GM18868 (cell line): ENCODE results near the gene SPACA5B.
"Not testable (repeated sequence)": the region's sequence is repeated elsewhere in the genome, so short reads cannot be mapped to it uniquely, and the experiment has no call there.

Experiments
- ATAC-seq: cut with Tn5 transposase; IDR thresholded peaks from one replicate; pipeline ENCODE4 v1.9.1; 2021; ENCODE audit warnings: mild to moderate bottlenecking, moderate library complexity; ENCODE audit not compliant: unreplicated experiment

The SPACA5B gene

GRCh38 chrX:48130326-48130725, at the start of gene SPACA5B:
Gene SPACA5B, plus strand, starts transcription at chrX:48130626. Its CDS starts 62 bp downstream, at chrX:48130688.
- ATAC-seq, result not testable (repeated sequence)

GRCh38 chrX:48083212-48083611, 47.2 kb upstream of the SPACA5B start:
- ATAC-seq, result peak; percentile 62

- ATAC-seq, result no peak
These were observed 46.7 kb upstream of the SPACA5B start for GRCh38 chrX:48083706-48084105.

GRCh38 chrX:48086082-48086481, 44.3 kb upstream of the SPACA5B start:
- no peak for ATAC-seq

GRCh38 chrX:48090123-48090522, 40.3 kb upstream of the SPACA5B start:
- ATAC-seq, result no peak

DNA sequence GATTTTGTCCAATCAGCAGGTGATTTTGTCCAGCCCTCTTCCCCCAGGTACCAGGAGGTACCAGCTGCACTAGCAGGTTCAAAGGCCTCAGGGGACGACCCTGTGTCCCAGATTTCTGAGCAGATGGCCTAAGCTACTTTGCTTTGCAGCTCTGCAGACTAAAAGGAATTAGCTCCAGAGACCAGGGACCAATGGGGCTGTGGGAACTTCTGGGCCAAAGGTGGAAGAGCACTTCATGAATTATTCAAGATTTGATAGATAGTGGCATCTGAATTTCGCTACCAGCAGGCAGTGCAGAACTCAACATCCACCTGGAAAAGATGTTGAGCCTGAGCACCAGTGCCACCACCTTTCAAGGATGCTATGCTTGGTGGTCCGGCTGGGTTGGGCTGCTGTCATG, 37.9 kb upstream of the SPACA5B start:
- ATAC-seq, result not testable (repeated sequence)

DNA sequence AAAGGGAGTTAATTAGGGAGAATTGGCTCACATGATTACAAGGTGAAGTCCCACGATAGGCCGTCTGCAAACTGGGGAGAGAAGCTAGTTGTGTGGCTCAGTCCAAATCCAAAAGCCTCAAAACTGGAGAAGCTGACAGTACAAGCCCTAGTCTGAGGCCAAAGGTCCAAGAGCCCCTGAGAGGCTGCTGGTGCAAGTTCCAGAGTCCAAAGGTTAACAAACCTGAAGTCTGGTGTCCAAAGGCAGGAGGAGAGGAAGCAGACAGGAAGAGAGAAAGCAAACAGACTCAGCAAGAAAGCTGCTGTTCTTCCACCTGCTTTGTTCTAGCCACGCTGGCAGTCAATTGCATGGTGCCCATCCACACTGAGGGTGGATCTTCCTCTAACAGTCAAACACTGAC, 29.0 kb upstream of the SPACA5B start:
- no peak for ATAC-seq

GRCh38 chrX:48102874-48103374, 27.5 kb upstream of the SPACA5B start:
- ATAC-seq, result no peak

- ATAC-seq, result no peak
These were observed 22.7 kb upstream of the SPACA5B start for GRCh38 chrX:48107717-48108116.

DNA sequence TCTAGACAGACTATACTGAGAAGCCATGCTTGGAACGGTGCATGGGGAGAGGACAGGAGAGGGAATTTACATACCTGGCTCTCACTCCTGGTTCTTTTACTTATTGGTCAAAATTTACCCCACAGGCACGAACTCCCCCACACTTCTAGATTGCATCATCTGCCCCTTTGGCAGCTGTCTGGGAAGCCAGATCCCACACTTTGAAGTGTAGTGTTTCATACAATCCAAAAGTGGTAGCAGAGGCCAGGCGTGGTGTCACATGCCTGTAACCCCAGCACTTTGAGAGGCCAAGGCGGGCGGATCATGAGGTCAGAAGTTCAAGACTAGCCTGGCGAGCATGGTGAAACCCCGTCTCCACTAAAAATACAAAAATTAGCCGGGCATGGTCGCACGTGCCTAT, 5.1 kb upstream of the SPACA5B start:
- not testable (repeated sequence) for ATAC-seq

GRCh38 chrX:48132308-48132844, 1.9 kb downstream of the SPACA5B start:
- not testable (repeated sequence) for ATAC-seq

- ATAC-seq, result not testable (repeated sequence)
These were observed 8.7 kb downstream of the SPACA5B start for GRCh38 chrX:48139076-48139475.

- ATAC-seq, result peak; percentile 50
These were observed 11.5 kb downstream of the SPACA5B start for GRCh38 chrX:48141810-48142508.

DNA sequence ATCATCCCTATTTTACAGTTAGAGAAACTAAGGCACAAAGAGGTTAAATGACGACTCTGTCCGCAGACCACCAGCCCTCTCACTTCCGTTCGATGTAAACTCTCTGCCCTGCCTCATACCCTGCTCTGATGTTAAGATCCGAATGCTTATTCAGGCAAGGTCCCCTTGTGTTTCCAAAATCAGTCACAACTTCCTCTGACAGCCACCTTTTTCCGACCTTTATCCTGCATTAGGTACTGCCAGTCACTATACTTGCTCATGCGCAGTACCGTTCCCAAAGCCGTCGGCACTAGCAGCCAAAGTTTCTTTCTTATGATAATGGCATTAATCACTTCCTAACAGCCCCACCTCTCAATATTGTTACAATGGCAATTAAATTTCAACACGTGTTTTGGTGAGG, 12.3 kb downstream of the SPACA5B start:
- not testable (repeated sequence) for ATAC-seq

- ATAC-seq, result no peak
These were observed 23.3 kb downstream of the SPACA5B start for GRCh38 chrX:48153769-48154168.

DNA sequence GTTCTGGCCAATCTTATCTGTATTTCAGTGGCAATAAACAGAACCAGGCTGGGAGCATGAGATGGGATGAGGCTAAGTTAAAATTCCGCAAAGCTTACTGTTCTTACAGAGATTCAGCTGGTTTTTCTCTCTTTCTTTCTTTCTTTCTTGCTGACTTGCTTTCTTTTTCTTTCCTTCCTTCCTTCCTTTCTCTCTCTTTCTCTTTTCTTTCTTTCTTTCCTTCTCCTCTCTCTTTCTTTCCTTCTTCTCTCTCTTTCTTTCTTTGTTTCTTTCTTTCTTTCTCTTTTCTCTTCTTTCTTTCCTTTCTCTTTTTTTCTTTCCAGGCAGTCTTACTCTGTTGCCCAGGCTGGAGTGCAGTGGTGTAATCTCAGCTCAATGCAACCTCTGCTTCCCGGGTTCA, 24.4 kb downstream of the SPACA5B start:
- ATAC-seq, result no peak

GRCh38 chrX:48156014-48156413, 25.6 kb downstream of the SPACA5B start:
- ATAC-seq, result no peak

GRCh38 chrX:48165241-48165640, 34.8 kb downstream of the SPACA5B start:
- no peak for ATAC-seq

- not testable (repeated sequence) for ATAC-seq
These were observed 35.9 kb downstream of the SPACA5B start for GRCh38 chrX:48166322-48166721.

DNA sequence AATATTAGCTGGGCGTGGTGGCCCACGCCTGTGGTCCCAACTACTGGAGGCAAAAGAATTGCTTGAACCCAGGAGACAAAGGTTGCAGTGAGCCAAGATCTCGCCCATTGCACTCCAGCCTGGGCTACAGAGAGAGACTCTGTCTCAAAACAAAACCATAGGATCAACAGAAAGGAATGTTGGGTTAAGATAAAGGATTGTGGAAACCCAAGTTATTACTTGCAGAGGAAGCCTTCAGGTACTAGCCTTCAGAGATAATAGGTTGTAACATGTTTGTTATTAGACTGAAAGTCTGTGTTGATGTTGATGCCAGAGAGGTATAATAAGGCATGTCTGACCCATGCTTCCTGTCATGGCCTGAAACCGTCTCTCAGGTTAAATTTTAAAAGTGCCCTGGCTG, 49.3 kb downstream of the SPACA5B start:
- no peak for ATAC-seq

GRCh38 chrX:48180811-48181210, 50.4 kb downstream of the SPACA5B start:
- ATAC-seq, result no peak

DNA sequence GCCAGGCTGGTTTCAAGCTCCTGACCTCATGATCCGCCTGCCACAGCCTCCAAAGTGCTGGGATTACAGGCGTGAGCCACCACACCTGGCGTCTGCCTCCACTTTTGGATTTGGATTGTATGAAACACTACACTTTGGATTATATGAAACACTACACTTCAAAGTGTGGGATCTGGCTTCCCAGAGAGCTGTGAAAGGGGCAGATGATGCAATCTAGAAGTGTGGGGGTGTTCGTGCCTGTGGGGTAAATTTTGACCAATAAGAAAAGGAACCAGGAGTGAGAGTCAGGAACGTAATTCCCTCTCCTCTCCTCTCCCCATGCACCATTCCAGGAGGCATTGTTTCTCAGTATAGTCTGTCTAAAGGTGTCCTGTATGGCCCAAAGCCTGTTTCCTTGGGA, 51.5 kb downstream of the SPACA5B start:
- not testable (repeated sequence) for ATAC-seq
